HEK293T (cell line): ENCODE data around the gene ARL13A.

Experiments used
- ARNT ChIP-seq: fragments of 450-650 bp; IDR thresholded peaks from 2 replicates; pipeline ENCODE4 v1.6.1; 2017; ENCODE audit warnings: mild to moderate bottlenecking
- BHLHE40 ChIP-seq: fragments of 450-650 bp; IDR thresholded peaks from 2 replicates; pipeline ENCODE4 v1.6.1; 2016; ENCODE audit warnings: mild to moderate bottlenecking, moderate library complexity, borderline replicate concordance
- ELF4 ChIP-seq: fragments of 450-650 bp; IDR thresholded peaks from 2 replicates; pipeline ENCODE4 v1.6.1; 2017; ENCODE audit warnings: antibody characterized with exemption
- FOXM1 ChIP-seq: fragments of 450-650 bp; IDR thresholded peaks from 2 replicates; pipeline ENCODE4 v1.6.1; 2017; ENCODE audit warnings: mild to moderate bottlenecking, borderline replicate concordance
- HDGF ChIP-seq: fragments of 450-650 bp; IDR thresholded peaks from 2 replicates; pipeline ENCODE4 v1.6.1; 2017; ENCODE audit warnings: antibody characterized with exemption, borderline replicate concordance
- LEF1 ChIP-seq: fragments of 450-650 bp; IDR thresholded peaks from 2 replicates; pipeline ENCODE4 v1.6.1; 2017; ENCODE audit warnings: mild to moderate bottlenecking, borderline replicate concordance
- NFRKB ChIP-seq: fragments of 450-650 bp; IDR thresholded peaks from 2 replicates; pipeline ENCODE4 v1.6.1; 2016; ENCODE audit warnings: mild to moderate bottlenecking, moderate library complexity
- SP1 ChIP-seq: fragments of 450-650 bp; IDR thresholded peaks from 2 replicates; pipeline ENCODE4 v1.6.1; 2017
- TARDBP ChIP-seq: fragments of 450-650 bp; IDR thresholded peaks from 2 replicates; pipeline ENCODE4 v1.6.1; 2016

GRCh38 chrX:100935767-100936166 lies 33.7 kb upstream of the ARL13A start:
- no peak for TF ChIP-seq ARNT
- TF ChIP-seq FOXM1: no peak
- no peak for TF ChIP-seq ELF4
- TF ChIP-seq HDGF: no peak
- TF ChIP-seq TARDBP: no peak
- no peak for TF ChIP-seq SP1
- no peak for TF ChIP-seq NFRKB
- TF ChIP-seq BHLHE40: no peak
- TF ChIP-seq LEF1: no peak
